RWPE1 (cell line): ENCODE measurements around the gene PLOD1.

Source experiments
- CTCF ChIA-PET: fragments of 350-600 bp; sonication (Branson Sonifier 250); formaldehyde crosslinking; extraction: SDS; loops from one replicate; lab custom pipeline; 2021; lab: Yijun Ruan, JAX
- POLR2A ChIA-PET: fragments of 400-600 bp; formaldehyde crosslinking; extraction: SDS; loops from one replicate; lab custom pipeline; 2020; ENCODE audit warnings: antibody characterized with exemption; ENCODE audit not compliant: low non-redundant PET; lab: Yijun Ruan, JAX
- DNase-seq: peaks from one replicate; pipeline ENCODE4 v3.0.0; 2012; ENCODE audit warnings: low spot score
- H3K27ac ChIP-seq: fragments of 450-650 bp; 2 replicates; pipeline ENCODE4 v1.5.1; 2017
- TF ChIP-seq, protein P1 (sequence below): fragments of 450-650 bp; conservative IDR thresholded peaks from 2 replicates; pipeline ENCODE4 v1.5.1; 2017; ENCODE audit warnings: low read depth, mild to moderate bottlenecking

Gene PLOD1

DNA sequence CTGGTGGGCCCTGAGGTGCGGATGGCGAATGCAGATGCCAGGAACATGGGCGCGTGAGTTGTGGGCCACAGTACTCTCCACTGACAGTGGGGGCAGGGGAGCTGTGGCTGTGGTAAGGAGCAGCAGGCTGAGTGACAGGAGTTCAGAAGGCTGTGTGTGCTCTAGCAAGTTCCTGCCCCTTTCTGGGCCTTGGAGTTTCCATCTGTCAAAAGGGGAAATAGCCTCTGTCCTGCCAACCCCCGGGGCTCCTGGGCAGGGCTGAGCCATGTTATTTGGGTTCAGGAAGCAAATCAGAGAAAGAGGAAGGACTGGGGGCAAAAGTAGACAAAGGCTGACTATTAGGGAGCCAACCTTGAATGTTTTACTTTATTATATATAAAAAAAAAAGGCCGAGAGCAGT, 26.2 kb downstream of the PLOD1 start:
- H3K27ac ChIP-seq, result peak overlapping the region; percentile 42
- ChIA-PET CTCF (interaction anchor here (0.6 to 0.8 kb wide), 2 partner anchors 44 to 122 kb away, joined by 4 read pairs; no protein-coding TSS in a partner anchor), POLR2A (no interaction called here)
- TF ChIP-seq, protein P1, sequence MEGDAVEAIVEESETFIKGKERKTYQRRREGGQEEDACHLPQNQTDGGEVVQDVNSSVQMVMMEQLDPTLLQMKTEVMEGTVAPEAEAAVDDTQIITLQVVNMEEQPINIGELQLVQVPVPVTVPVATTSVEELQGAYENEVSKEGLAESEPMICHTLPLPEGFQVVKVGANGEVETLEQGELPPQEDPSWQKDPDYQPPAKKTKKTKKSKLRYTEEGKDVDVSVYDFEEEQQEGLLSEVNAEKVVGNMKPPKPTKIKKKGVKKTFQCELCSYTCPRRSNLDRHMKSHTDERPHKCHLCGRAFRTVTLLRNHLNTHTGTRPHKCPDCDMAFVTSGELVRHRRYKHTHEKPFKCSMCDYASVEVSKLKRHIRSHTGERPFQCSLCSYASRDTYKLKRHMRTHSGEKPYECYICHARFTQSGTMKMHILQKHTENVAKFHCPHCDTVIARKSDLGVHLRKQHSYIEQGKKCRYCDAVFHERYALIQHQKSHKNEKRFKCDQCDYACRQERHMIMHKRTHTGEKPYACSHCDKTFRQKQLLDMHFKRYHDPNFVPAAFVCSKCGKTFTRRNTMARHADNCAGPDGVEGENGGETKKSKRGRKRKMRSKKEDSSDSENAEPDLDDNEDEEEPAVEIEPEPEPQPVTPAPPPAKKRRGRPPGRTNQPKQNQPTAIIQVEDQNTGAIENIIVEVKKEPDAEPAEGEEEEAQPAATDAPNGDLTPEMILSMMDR, result no peak
- DNase-seq, result no peak

- DNase-seq, result no peak
- peak overlapping the region; percentile 42 for H3K27ac ChIP-seq
- CTCF ChIA-PET, result interaction anchor here (0.6 to 0.7 kb wide), 2 partner anchors 44 to 70 kb away, joined by 3 to 4 read pairs; no protein-coding TSS in a partner anchor
- TF ChIP-seq, protein P1, result no peak
- POLR2A ChIA-PET, result no interaction called here
Measured at GRCh38 chr1:11961230-11961629, 26.7 kb downstream of the PLOD1 start.

DNA sequence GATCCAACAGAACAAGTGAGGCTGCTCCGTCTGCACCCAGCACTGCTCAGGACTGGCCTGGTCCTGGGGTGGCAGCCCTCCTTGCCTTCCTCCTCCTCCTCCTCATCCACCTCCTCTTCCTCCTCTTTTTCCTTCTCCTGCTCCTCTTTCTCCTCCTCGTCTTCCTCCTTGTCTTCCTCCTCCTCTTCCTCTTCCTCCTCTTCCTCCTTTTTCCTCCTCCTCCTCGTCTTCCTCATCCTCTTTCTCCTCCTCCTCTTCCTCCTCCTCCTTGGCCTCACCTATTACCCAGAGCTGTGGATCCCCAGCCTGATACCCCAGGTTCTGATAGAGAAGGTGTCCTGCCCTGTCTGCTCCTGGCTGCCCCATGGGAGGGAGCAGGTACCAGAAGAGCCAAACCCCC, 29.1 kb downstream of the PLOD1 start:
- ChIA-PET POLR2A (no interaction called here), CTCF (no interaction called here)
- no peak for DNase-seq
- TF ChIP-seq, protein P1, result no peak
- H3K27ac ChIP-seq, result peak overlapping the region; percentile 43

- no peak overlapping the region; the same call in 1 of the 2 replicates for H3K27ac ChIP-seq
- ChIA-PET POLR2A (no interaction called here), CTCF (interaction anchor here (0.6 kb wide), 1 partner anchor 142 kb away, joined by 4 read pairs; no protein-coding TSS in a partner anchor)
- no peak for DNase-seq
- TF ChIP-seq, protein P1, result no peak
Measured at GRCh38 chr1:11964656-11965055, 30.1 kb downstream of the PLOD1 start.

DNA sequence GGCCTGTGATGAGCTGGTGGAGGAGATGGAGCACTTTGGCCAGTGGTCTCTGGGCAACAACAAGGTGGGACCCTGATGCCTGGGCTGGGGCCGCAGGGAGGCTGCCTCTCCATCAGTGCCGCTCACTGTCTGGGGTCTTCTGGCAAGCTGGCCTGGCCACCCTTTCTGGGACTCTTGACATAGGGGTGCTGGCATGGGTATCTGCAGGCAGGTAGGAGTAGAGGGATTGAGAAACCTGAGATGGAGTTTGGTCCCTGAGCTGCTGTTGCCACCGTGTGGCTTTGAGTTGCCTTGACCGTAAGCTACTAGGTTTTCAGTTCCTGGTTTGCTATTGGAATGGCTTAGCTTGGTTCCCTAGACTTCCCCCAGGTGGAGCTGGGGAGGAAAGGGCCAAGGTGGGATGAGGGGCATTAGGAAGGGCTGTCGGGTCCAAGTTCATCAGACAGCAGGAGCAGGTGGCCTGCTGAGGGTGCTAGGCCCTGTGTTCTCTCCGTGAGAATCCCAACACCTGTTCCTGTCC, 32.6 kb downstream of the PLOD1 start:
- TF ChIP-seq, protein P1, result peak; percentile 48
- ChIA-PET CTCF (interaction anchor here (0.6 to 2.0 kb wide), 13 partner anchors 15 to 929 kb away, joined by 3 to 16 read pairs (median 5); no protein-coding TSS in a partner anchor), POLR2A (interaction anchor here (0.7 to 1.5 kb wide), 2 partner anchors 59 to 294 kb away, joined by 3 to 13 read pairs; no protein-coding TSS in a partner anchor)
- peak; percentile 77 for DNase-seq
- peak overlapping the region; percentile 76 for H3K27ac ChIP-seq

GRCh38 chr1:11970441-11971185, 36.1 kb downstream of the PLOD1 start:
- TF ChIP-seq, protein P1, result no peak
- POLR2A ChIA-PET, result no interaction called here
- DNase-seq, result no peak
- CTCF ChIA-PET, result interaction anchor here (0.6 kb wide), 1 partner anchor 22 kb away, joined by 6 read pairs; no protein-coding TSS in a partner anchor
- peak overlapping the region; percentile 76; the same call in 1 of the 2 replicates for H3K27ac ChIP-seq
